HG03045 (cell line): Measurements from ENCODE around the gene KCNQ1.

Source experiments
- ATAC-seq: cut with Tn5 transposase; IDR thresholded peaks from one replicate; pipeline ENCODE4 v1.9.1; 2021; ENCODE audit warnings: mild to moderate bottlenecking, moderate library complexity; ENCODE audit not compliant: unreplicated experiment

Gene KCNQ1

GRCh38 chr11:2750682-2751522 is 306.1 kb downstream of the KCNQ1 start:
- ATAC-seq, result no peak

- ATAC-seq, result no peak
Observed at GRCh38 chr11:2751523-2752203, 306.9 kb downstream of the KCNQ1 start.

- no peak for ATAC-seq
Observed at GRCh38 chr11:2752204-2752770, 307.5 kb downstream of the KCNQ1 start.

- ATAC-seq, result no peak
Observed at GRCh38 chr11:2752923-2753322, 308.1 kb downstream of the KCNQ1 start.

- no peak for ATAC-seq
Observed at GRCh38 chr11:2754008-2754407, 309.2 kb downstream of the KCNQ1 start.

GRCh38 chr11:2755071-2755470 is 310.3 kb downstream of the KCNQ1 start:
- ATAC-seq, result no peak

- ATAC-seq, result no peak
Observed at GRCh38 chr11:2758751-2759150, 313.9 kb downstream of the KCNQ1 start.

GRCh38 chr11:2759228-2760195 is 314.7 kb downstream of the KCNQ1 start:
- ATAC-seq, result no peak

- no peak for ATAC-seq
Observed at GRCh38 chr11:2760196-2760871, 315.5 kb downstream of the KCNQ1 start.

GRCh38 chr11:2761131-2762030 is 316.6 kb downstream of the KCNQ1 start:
- no peak for ATAC-seq

- no peak for ATAC-seq
Observed at GRCh38 chr11:2762031-2762380, 317.2 kb downstream of the KCNQ1 start.

GRCh38 chr11:2762451-2762850 is 317.6 kb downstream of the KCNQ1 start:
- ATAC-seq, result no peak

- ATAC-seq, result no peak
Observed at GRCh38 chr11:2763984-2764383, 319.2 kb downstream of the KCNQ1 start.

- ATAC-seq, result no peak
Observed at GRCh38 chr11:2765491-2765890, 320.7 kb downstream of the KCNQ1 start.

GRCh38 chr11:2766166-2766565 is 321.4 kb downstream of the KCNQ1 start:
- ATAC-seq, result no peak

GRCh38 chr11:2767071-2767470 is 322.3 kb downstream of the KCNQ1 start:
- ATAC-seq, result no peak

- ATAC-seq, result no peak
Observed at GRCh38 chr11:2767801-2768200, 323.0 kb downstream of the KCNQ1 start.

GRCh38 chr11:2768471-2769408 is 323.9 kb downstream of the KCNQ1 start:
- ATAC-seq, result no peak
